ENCODE results near the gene BAD. TPM values are rescaled to one million over a fixed set of nuclear protein-coding genes. Genes with fewer than 3 reads are reported as not detected.
A peak's percentile ranks its signal among the peaks of the same experiment; 100 is the strongest.

BAD gene
- total and polyA plus RNA-seq, 2 of the 13 experiments (the other 11 are each of a cell fraction or from before 2014, with no cell fraction given): 17.9 to 28.5 TPM

DNA sequence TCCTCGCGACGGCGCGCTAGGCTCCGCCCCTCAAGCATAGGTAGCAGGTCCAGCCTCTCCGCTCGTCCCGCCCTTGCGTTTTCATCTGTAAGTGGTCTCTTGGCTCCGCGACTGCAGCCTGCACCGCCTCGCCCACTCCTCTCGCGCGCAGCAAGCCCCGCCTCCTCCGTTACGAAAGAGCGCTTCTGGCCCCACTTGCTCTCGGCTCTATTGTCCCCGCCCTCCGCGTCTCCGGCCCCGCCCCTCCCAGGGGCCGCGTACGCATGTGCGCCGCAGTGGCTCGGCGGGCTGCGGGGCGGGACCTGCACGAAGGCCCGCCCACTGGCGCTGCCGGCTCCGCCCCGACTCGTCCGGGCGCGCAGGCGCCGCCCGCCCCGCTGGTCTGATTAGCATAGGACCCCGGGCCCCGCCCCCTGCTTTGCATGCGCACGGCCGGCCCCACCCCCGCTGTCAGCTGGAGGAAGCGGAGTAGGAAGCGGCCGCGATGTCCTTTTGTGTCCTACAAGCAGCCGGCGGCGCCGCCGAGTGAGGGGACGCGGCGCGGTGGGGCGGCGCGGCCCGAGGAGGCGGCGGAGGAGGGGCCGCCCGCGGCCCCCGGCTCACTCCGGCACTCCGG is 20.7 kb upstream of the BAD start, which contains the start of gene ESRRA (continued):
- TF ChIP-seq TGIF2 (CRISPR knock-in tag; IDR thresholded peaks at IDR 0.05): no peak
- peak; percentile 11; the same call in 1 of the 2 replicates for TF ChIP-seq HCFC1 (IDR thresholded peaks at IDR 0.05; ENCODE audit: low read depth, low read length)
- peak; percentile 81 for TF ChIP-seq ZBTB7A (CRISPR knock-in tag; IDR thresholded peaks at IDR 0.05)
- TF ChIP-seq ZNF510 (CRISPR knock-in tag; IDR thresholded peaks at IDR 0.05; ENCODE audit: low read depth): no peak
- TF ChIP-seq HNF4A (CRISPR knock-in tag; IDR thresholded peaks at IDR 0.05): no peak
- peak; percentile 65; the same call in 1 of the 2 replicates for TF ChIP-seq RXRA (CRISPR knock-in tag; IDR thresholded peaks at IDR 0.05)
- 0 out of 2 replicates have a peak, but pooled peaks have one; percentile 10 for TF ChIP-seq ZNF331 (CRISPR knock-in tag; IDR thresholded peaks at IDR 0.05)
- TF ChIP-seq ZNF629 (CRISPR knock-in tag; conservative IDR thresholded peaks at IDR 0.05): no peak
- no peak for TF ChIP-seq ELF3 (CRISPR knock-in tag; IDR thresholded peaks at IDR 0.05)
- TF ChIP-seq ARNTL (CRISPR knock-in tag; IDR thresholded peaks at IDR 0.05): 0 out of 2 replicates have a peak, but pooled peaks have one; percentile 5
- no peak for TF ChIP-seq NONO (IDR thresholded peaks at IDR 0.05)
- TF ChIP-seq NONO (CRISPR knock-in tag; conservative IDR thresholded peaks at IDR 0.05): 0 out of 2 replicates have a peak, but pooled peaks have one; percentile 28
- peak; percentile 85 for TF ChIP-seq CEBPB (IDR thresholded peaks at IDR 0.05; ENCODE audit: borderline replicate concordance, low read depth, low read length)
- TF ChIP-seq PAWR (CRISPR knock-in tag; IDR thresholded peaks at IDR 0.05; ENCODE audit: borderline replicate concordance): no peak
- TF ChIP-seq SAP130 (CRISPR knock-in tag; IDR thresholded peaks at IDR 0.05; ENCODE audit: low read depth): peak; percentile 91
- TF ChIP-seq, protein P1, sequence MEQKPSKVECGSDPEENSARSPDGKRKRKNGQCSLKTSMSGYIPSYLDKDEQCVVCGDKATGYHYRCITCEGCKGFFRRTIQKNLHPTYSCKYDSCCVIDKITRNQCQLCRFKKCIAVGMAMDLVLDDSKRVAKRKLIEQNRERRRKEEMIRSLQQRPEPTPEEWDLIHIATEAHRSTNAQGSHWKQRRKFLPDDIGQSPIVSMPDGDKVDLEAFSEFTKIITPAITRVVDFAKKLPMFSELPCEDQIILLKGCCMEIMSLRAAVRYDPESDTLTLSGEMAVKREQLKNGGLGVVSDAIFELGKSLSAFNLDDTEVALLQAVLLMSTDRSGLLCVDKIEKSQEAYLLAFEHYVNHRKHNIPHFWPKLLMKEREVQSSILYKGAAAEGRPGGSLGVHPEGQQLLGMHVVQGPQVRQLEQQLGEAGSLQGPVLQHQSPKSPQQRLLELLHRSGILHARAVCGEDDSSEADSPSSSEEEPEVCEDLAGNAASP (CRISPR knock-in tag; IDR thresholded peaks at IDR 0.05; ENCODE audit: borderline replicate concordance): peak; percentile 22; the same call in 1 of the 2 replicates
- 0 out of 2 replicates have a peak, but pooled peaks have one; percentile 29 for TF ChIP-seq TAF1 (CRISPR knock-in tag; IDR thresholded peaks at IDR 0.05)
- TF ChIP-seq, protein P2, sequence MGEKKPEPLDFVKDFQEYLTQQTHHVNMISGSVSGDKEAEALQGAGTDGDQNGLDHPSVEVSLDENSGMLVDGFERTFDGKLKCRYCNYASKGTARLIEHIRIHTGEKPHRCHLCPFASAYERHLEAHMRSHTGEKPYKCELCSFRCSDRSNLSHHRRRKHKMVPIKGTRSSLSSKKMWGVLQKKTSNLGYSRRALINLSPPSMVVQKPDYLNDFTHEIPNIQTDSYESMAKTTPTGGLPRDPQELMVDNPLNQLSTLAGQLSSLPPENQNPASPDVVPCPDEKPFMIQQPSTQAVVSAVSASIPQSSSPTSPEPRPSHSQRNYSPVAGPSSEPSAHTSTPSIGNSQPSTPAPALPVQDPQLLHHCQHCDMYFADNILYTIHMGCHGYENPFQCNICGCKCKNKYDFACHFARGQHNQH (CRISPR knock-in tag; IDR thresholded peaks at IDR 0.05): peak; percentile 53; the same call in 1 of the 2 replicates
- TF ChIP-seq, protein P3, sequence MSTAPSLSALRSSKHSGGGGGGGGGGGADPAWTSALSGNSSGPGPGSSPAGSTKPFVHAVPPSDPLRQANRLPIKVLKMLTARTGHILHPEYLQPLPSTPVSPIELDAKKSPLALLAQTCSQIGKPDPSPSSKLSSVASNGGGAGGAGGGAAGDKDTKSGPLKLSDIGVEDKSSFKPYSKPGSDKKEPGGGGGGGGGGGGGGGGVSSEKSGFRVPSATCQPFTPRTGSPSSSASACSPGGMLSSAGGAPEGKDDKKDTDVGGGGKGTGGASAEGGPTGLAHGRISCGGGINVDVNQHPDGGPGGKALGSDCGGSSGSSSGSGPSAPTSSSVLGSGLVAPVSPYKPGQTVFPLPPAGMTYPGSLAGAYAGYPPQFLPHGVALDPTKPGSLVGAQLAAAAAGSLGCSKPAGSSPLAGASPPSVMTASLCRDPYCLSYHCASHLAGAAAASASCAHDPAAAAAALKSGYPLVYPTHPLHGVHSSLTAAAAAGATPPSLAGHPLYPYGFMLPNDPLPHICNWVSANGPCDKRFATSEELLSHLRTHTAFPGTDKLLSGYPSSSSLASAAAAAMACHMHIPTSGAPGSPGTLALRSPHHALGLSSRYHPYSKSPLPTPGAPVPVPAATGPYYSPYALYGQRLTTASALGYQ (CRISPR knock-in tag; IDR thresholded peaks at IDR 0.05): no peak
- TF ChIP-seq, protein P4, sequence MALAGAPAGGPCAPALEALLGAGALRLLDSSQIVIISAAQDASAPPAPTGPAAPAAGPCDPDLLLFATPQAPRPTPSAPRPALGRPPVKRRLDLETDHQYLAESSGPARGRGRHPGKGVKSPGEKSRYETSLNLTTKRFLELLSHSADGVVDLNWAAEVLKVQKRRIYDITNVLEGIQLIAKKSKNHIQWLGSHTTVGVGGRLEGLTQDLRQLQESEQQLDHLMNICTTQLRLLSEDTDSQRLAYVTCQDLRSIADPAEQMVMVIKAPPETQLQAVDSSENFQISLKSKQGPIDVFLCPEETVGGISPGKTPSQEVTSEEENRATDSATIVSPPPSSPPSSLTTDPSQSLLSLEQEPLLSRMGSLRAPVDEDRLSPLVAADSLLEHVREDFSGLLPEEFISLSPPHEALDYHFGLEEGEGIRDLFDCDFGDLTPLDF (CRISPR knock-in tag; IDR thresholded peaks at IDR 0.05): peak; percentile 44; the same call in 1 of the 2 replicates
- TF ChIP-seq ZNF432 (CRISPR knock-in tag; IDR thresholded peaks at IDR 0.05; ENCODE audit: borderline replicate concordance): no peak
- no peak for TF ChIP-seq ZC3H13 (CRISPR knock-in tag; IDR thresholded peaks at IDR 0.05)
- TF ChIP-seq ZNF326 (CRISPR knock-in tag; IDR thresholded peaks at IDR 0.05; ENCODE audit: borderline replicate concordance): no peak
- no peak for TF ChIP-seq KLF12 (CRISPR knock-in tag; IDR thresholded peaks at IDR 0.05; ENCODE audit: borderline replicate concordance)
- peak; percentile 17; the same call in 1 of the 2 replicates for TF ChIP-seq FOXK1 (CRISPR knock-in tag; IDR thresholded peaks at IDR 0.05; ENCODE audit: borderline replicate concordance, low read depth)
- TF ChIP-seq ZFP36L1 (CRISPR knock-in tag; IDR thresholded peaks at IDR 0.05): no peak
- TF ChIP-seq KDM4B (CRISPR knock-in tag; IDR thresholded peaks at IDR 0.05): 0 out of 2 replicates have a peak, but pooled peaks have one; percentile 26
